HepG2 (cell line): ENCODE data around the gene SIK3. TPM values are rescaled to one million over a fixed set of nuclear protein-coding genes. Genes with fewer than 3 reads are reported as not detected.

Experiments
- KMT2B ChIP-seq: IDR thresholded peaks from 2 replicates; pipeline ENCODE4 v1.6.1; 2016; ENCODE audit warnings: missing genetic modification reagents, missing compliant biosample characterization
- MIER3 ChIP-seq: IDR thresholded peaks from 2 replicates; pipeline ENCODE4 v1.6.1; 2016; ENCODE audit warnings: missing compliant biosample characterization, borderline replicate concordance
- SRF ChIP-seq: IDR thresholded peaks from 2 replicates; pipeline ENCODE4 v1.6.1; 2011; ENCODE audit warnings: mild to moderate bottlenecking, low read depth, low read length, moderate library complexity
- STAG1 ChIP-seq: sonication (generic); formaldehyde crosslinking; IDR thresholded peaks from 2 replicates; pipeline ENCODE4 v1.4.0; 2020; ENCODE audit warnings: missing genetic modification reagents
- ZFY ChIP-seq: sonication (generic); formaldehyde crosslinking; IDR thresholded peaks from 2 replicates; pipeline ENCODE4 v1.4.0; 2020; ENCODE audit warnings: missing genetic modification reagents
- ZNF441 ChIP-seq: sonication (generic); formaldehyde crosslinking; IDR thresholded peaks from 2 replicates; pipeline ENCODE4 v1.7.0; 2021; ENCODE audit warnings: missing genetic modification reagents, borderline replicate concordance
- ZNF678 ChIP-seq: sonication (generic); formaldehyde crosslinking; IDR thresholded peaks from 2 replicates; pipeline ENCODE4 v1.4.0; 2020; ENCODE audit warnings: mild to moderate bottlenecking, missing genetic modification reagents
- polyA plus RNA-seq, 8 experiments: library from polyadenylated mRNA; depleted of rRNA in 3 of 8; stranded (reverse) in 7 of 8; unstranded in 1 of 8; fragments of >200 nt; fragmentation: Illumina TruSeq in 4 of 8; extraction: Trizol in 4 of 8; gene quantifications; 2 replicates each; pipeline versions ENCODE4 v1.2.1 to v1.2.3, GENCODE V29; 2011 to 2016; ENCODE audit warnings: low read depth in 4 of 8, missing spikeins in 1 of 8, mixed read lengths in 1 of 8; ENCODE audit not compliant: insufficient read depth in 1 of 8
- total RNA-seq, 5 experiments: library from RNA; depleted of rRNA; stranded (reverse); fragments of >200 nt; fragmentation: Illumina TruSeq; extraction: Trizol; gene quantifications; 2 replicates each; pipeline ENCODE4 v1.2.3, GENCODE V29; 2016; ENCODE audit warnings: low read depth in 1 of 5
- TF ChIP-seq, protein P1 (sequence below): IDR thresholded peaks from 2 replicates; pipeline ENCODE4 v1.4.0; 2020; ENCODE audit warnings: mild to moderate bottlenecking, missing genetic modification reagents
- TF ChIP-seq, protein P2 (sequence below): sonication (generic); formaldehyde crosslinking; IDR thresholded peaks from 2 replicates; pipeline ENCODE4 v1.4.0; 2020; ENCODE audit warnings: missing genetic modification reagents
- TF ChIP-seq, protein P3 (sequence below): sonication (generic); formaldehyde crosslinking; IDR thresholded peaks from 2 replicates; pipeline ENCODE4 v1.4.0; 2020; ENCODE audit warnings: mild to moderate bottlenecking, missing genetic modification reagents
- TF ChIP-seq, protein P4 (sequence below): sonication (generic); formaldehyde crosslinking; IDR thresholded peaks from 2 replicates; pipeline ENCODE4 v1.9.0; 2021; ENCODE audit warnings: mild to moderate bottlenecking, missing genetic modification reagents
- TF ChIP-seq, protein P5 (sequence below): sonication (generic); formaldehyde crosslinking; IDR thresholded peaks from 2 replicates; pipeline ENCODE4 v1.8.1; 2023; ENCODE audit warnings: mild to moderate bottlenecking, missing genetic modification reagents
- TF ChIP-seq, protein P6 (sequence below): sonication (generic); formaldehyde crosslinking; IDR thresholded peaks from 2 replicates; pipeline ENCODE4 v1.5.0; 2020; ENCODE audit warnings: missing genetic modification reagents
- TF ChIP-seq, protein P7 (sequence below): sonication (generic); formaldehyde crosslinking; IDR thresholded peaks from 2 replicates; pipeline ENCODE4 v1.4.0; 2020; ENCODE audit warnings: missing genetic modification reagents

SIK3 gene
- total and polyA plus RNA-seq, 2 of the 13 experiments (the other 11 are each of a cell fraction or from before 2014, with no cell fraction given) = 5.7 to 9.8 TPM

DNA sequence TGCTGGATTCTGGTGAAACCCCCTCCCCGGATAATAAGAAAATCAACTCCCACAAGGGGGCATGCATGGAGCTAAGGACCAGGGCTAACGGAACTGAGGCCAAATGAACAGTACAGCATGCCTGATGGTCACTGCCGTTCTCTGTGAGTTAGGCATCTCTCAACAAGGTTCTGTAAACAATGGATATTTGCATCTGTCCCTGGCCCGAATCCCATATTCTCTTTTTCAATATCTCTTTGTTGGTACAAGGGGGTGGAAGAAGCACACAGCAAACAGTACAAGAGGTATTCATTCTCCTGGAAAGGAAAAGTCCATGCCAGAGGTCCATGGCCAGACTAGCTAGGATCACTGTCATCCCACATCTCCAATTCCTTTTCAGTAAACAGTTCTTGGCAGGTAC is 228.6 kb downstream of the SIK3 start (continued):
- TF ChIP-seq, protein P1, sequence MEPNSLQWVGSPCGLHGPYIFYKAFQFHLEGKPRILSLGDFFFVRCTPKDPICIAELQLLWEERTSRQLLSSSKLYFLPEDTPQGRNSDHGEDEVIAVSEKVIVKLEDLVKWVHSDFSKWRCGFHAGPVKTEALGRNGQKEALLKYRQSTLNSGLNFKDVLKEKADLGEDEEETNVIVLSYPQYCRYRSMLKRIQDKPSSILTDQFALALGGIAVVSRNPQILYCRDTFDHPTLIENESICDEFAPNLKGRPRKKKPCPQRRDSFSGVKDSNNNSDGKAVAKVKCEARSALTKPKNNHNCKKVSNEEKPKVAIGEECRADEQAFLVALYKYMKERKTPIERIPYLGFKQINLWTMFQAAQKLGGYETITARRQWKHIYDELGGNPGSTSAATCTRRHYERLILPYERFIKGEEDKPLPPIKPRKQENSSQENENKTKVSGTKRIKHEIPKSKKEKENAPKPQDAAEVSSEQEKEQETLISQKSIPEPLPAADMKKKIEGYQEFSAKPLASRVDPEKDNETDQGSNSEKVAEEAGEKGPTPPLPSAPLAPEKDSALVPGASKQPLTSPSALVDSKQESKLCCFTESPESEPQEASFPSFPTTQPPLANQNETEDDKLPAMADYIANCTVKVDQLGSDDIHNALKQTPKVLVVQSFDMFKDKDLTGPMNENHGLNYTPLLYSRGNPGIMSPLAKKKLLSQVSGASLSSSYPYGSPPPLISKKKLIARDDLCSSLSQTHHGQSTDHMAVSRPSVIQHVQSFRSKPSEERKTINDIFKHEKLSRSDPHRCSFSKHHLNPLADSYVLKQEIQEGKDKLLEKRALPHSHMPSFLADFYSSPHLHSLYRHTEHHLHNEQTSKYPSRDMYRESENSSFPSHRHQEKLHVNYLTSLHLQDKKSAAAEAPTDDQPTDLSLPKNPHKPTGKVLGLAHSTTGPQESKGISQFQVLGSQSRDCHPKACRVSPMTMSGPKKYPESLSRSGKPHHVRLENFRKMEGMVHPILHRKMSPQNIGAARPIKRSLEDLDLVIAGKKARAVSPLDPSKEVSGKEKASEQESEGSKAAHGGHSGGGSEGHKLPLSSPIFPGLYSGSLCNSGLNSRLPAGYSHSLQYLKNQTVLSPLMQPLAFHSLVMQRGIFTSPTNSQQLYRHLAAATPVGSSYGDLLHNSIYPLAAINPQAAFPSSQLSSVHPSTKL (CRISPR knock-in tag) = 0 out of 2 replicates have a peak, but pooled peaks have one; percentile 31
- TF ChIP-seq STAG1 (CRISPR knock-in tag) = peak; percentile 51
- TF ChIP-seq MIER3 (CRISPR knock-in tag) = no peak
- TF ChIP-seq, protein P2, sequence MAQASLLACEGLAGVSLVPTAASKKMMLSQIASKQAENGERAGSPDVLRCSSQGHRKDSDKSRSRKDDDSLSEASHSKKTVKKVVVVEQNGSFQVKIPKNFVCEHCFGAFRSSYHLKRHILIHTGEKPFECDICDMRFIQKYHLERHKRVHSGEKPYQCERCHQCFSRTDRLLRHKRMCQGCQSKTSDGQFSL = no peak
- no peak for TF ChIP-seq KMT2B (CRISPR knock-in tag)
- TF ChIP-seq, protein P3, sequence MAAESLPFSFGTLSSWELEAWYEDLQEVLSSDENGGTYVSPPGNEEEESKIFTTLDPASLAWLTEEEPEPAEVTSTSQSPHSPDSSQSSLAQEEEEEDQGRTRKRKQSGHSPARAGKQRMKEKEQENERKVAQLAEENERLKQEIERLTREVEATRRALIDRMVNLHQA (CRISPR knock-in tag) = no peak
- TF ChIP-seq ZNF678 (CRISPR knock-in tag) = no peak
- no peak for TF ChIP-seq ZFY (CRISPR knock-in tag)
- TF ChIP-seq, protein P4, sequence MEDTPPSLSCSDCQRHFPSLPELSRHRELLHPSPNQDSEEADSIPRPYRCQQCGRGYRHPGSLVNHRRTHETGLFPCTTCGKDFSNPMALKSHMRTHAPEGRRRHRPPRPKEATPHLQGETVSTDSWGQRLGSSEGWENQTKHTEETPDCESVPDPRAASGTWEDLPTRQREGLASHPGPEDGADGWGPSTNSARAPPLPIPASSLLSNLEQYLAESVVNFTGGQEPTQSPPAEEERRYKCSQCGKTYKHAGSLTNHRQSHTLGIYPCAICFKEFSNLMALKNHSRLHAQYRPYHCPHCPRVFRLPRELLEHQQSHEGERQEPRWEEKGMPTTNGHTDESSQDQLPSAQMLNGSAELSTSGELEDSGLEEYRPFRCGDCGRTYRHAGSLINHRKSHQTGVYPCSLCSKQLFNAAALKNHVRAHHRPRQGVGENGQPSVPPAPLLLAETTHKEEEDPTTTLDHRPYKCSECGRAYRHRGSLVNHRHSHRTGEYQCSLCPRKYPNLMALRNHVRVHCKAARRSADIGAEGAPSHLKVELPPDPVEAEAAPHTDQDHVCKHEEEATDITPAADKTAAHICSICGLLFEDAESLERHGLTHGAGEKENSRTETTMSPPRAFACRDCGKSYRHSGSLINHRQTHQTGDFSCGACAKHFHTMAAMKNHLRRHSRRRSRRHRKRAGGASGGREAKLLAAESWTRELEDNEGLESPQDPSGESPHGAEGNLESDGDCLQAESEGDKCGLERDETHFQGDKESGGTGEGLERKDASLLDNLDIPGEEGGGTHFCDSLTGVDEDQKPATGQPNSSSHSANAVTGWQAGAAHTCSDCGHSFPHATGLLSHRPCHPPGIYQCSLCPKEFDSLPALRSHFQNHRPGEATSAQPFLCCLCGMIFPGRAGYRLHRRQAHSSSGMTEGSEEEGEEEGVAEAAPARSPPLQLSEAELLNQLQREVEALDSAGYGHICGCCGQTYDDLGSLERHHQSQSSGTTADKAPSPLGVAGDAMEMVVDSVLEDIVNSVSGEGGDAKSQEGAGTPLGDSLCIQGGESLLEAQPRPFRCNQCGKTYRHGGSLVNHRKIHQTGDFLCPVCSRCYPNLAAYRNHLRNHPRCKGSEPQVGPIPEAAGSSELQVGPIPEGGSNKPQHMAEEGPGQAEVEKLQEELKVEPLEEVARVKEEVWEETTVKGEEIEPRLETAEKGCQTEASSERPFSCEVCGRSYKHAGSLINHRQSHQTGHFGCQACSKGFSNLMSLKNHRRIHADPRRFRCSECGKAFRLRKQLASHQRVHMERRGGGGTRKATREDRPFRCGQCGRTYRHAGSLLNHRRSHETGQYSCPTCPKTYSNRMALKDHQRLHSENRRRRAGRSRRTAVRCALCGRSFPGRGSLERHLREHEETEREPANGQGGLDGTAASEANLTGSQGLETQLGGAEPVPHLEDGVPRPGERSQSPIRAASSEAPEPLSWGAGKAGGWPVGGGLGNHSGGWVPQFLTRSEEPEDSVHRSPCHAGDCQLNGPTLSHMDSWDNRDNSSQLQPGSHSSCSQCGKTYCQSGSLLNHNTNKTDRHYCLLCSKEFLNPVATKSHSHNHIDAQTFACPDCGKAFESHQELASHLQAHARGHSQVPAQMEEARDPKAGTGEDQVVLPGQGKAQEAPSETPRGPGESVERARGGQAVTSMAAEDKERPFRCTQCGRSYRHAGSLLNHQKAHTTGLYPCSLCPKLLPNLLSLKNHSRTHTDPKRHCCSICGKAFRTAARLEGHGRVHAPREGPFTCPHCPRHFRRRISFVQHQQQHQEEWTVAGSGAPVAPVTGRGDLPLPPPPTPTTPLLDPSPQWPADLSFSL (CRISPR knock-in tag) = no peak
- no peak for TF ChIP-seq SRF
- TF ChIP-seq, protein P5, sequence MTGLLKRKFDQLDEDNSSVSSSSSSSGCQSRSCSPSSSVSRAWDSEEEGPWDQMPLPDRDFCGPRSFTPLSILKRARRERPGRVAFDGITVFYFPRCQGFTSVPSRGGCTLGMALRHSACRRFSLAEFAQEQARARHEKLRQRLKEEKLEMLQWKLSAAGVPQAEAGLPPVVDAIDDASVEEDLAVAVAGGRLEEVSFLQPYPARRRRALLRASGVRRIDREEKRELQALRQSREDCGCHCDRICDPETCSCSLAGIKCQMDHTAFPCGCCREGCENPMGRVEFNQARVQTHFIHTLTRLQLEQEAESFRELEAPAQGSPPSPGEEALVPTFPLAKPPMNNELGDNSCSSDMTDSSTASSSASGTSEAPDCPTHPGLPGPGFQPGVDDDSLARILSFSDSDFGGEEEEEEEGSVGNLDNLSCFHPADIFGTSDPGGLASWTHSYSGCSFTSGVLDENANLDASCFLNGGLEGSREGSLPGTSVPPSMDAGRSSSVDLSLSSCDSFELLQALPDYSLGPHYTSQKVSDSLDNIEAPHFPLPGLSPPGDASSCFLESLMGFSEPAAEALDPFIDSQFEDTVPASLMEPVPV = no peak
- TF ChIP-seq, protein P6, sequence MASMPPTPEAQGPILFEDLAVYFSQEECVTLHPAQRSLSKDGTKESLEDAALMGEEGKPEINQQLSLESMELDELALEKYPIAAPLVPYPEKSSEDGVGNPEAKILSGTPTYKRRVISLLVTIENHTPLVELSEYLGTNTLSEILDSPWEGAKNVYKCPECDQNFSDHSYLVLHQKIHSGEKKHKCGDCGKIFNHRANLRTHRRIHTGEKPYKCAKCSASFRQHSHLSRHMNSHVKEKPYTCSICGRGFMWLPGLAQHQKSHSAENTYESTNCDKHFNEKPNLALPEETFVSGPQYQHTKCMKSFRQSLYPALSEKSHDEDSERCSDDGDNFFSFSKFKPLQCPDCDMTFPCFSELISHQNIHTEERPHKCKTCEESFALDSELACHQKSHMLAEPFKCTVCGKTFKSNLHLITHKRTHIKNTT (CRISPR knock-in tag) = no peak
- TF ChIP-seq, protein P7, sequence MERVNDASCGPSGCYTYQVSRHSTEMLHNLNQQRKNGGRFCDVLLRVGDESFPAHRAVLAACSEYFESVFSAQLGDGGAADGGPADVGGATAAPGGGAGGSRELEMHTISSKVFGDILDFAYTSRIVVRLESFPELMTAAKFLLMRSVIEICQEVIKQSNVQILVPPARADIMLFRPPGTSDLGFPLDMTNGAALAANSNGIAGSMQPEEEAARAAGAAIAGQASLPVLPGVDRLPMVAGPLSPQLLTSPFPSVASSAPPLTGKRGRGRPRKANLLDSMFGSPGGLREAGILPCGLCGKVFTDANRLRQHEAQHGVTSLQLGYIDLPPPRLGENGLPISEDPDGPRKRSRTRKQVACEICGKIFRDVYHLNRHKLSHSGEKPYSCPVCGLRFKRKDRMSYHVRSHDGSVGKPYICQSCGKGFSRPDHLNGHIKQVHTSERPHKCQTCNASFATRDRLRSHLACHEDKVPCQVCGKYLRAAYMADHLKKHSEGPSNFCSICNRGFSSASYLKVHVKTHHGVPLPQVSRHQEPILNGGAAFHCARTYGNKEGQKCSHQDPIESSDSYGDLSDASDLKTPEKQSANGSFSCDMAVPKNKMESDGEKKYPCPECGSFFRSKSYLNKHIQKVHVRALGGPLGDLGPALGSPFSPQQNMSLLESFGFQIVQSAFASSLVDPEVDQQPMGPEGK (CRISPR knock-in tag) = peak; percentile 61
- no peak for TF ChIP-seq ZNF441
